H4 (cell line): Measurements from ENCODE around the gene ZMYND11. TPM values are rescaled to one million over a fixed set of nuclear protein-coding genes. Genes with fewer than 3 reads are reported as not detected.
A peak's percentile ranks its signal among the peaks of the same experiment; 100 is the strongest.

Experiments used
- DNase-seq: peaks from one replicate; pipeline ENCODE4 v3.0.0-alpha.2; 2015; ENCODE audit warnings: low spot score
- total RNA-seq: library from RNA; depleted of rRNA; stranded (reverse); fragments of >200 nt; shearing (Covaris generic); gene quantifications from 2 replicates; pipeline ENCODE4 v1.2.3, GENCODE V29; 2014; rRNA removed

The ZMYND11 gene
- total RNA-seq: 26.7 and 31.4 TPM in 2 replicates

- peak; percentile 6 for DNase-seq
Measured at GRCh38 chr10:135132-135600, at the start of gene ZMYND11. Gene ZMYND11, plus strand, starts transcription at chr10:135455. Its CDS starts 44,558 bp downstream, at chr10:180013.

GRCh38 chr10:86031-86430 lies 49.2 kb upstream of the ZMYND11 start:
- no peak for DNase-seq

- DNase-seq: no peak
Measured at GRCh38 chr10:87177-88080, 47.8 kb upstream of the ZMYND11 start.

GRCh38 chr10:88253-88652 lies 47.0 kb upstream of the ZMYND11 start:
- DNase-seq: no peak

- DNase-seq: no peak
Measured at GRCh38 chr10:89248-89647, 46.0 kb upstream of the ZMYND11 start.

- DNase-seq: no peak
Measured at GRCh38 chr10:90161-90560, 45.1 kb upstream of the ZMYND11 start.

GRCh38 chr10:91313-91712 lies 43.9 kb upstream of the ZMYND11 start:
- DNase-seq: no peak

GRCh38 chr10:92153-92552 lies 43.1 kb upstream of the ZMYND11 start:
- DNase-seq: no peak

- DNase-seq: no peak
Measured at GRCh38 chr10:92846-93245, 42.4 kb upstream of the ZMYND11 start.

GRCh38 chr10:94613-95012 lies 40.6 kb upstream of the ZMYND11 start:
- DNase-seq: no peak

GRCh38 chr10:95356-96115 lies 39.7 kb upstream of the ZMYND11 start:
- DNase-seq: no peak

GRCh38 chr10:96466-96865 lies 38.8 kb upstream of the ZMYND11 start:
- DNase-seq: no peak

- no peak for DNase-seq
Measured at GRCh38 chr10:104416-104815, 30.8 kb upstream of the ZMYND11 start.

GRCh38 chr10:104862-105565 lies 30.2 kb upstream of the ZMYND11 start:
- no peak for DNase-seq

- no peak for DNase-seq
Measured at GRCh38 chr10:105806-106205, 29.4 kb upstream of the ZMYND11 start.

- no peak for DNase-seq
Measured at GRCh38 chr10:106740-107139, 28.5 kb upstream of the ZMYND11 start.

- no peak for DNase-seq
Measured at GRCh38 chr10:112246-112645, 23.0 kb upstream of the ZMYND11 start.

- no peak for DNase-seq
Measured at GRCh38 chr10:124874-125273, 10.4 kb upstream of the ZMYND11 start.

- DNase-seq: no peak
Measured at GRCh38 chr10:127612-128432, 7.4 kb upstream of the ZMYND11 start.

GRCh38 chr10:129810-130209 lies 5.4 kb upstream of the ZMYND11 start:
- DNase-seq: no peak
